Ascending aorta (tissue), 2 donors: ENCODE results near the gene SULT4A1. TPM values are rescaled to one million over a fixed set of nuclear protein-coding genes. Genes with fewer than 3 reads are reported as not detected.

Experiments used
- DNase-seq, 2 donors: peaks; one replicate each; pipeline ENCODE4 v3.0.0-alpha.2; 2019; ENCODE audit warnings: low spot score in 2 of 2
- H3K27ac ChIP-seq, 2 donors: fragments of 200-600 bp; sonication (generic); one replicate each; pipeline ENCODE4 v1.5.1; 2016 to 2017; ENCODE audit warnings: mild to moderate bottlenecking in 1 of 2
- H3K27me3 ChIP-seq: fragments of 200-600 bp; sonication (generic); one replicate; pipeline ENCODE4 v1.5.1; 2017
- H3K36me3 ChIP-seq, 2 donors: fragments of 200-600 bp; sonication (generic); one replicate each; pipeline ENCODE4 v1.5.1; 2016
- H3K4me1 ChIP-seq, 2 donors: fragments of 200-600 bp; sonication (generic); one replicate each; pipeline ENCODE4 v1.5.1; 2016 to 2017; ENCODE audit warnings: mild to moderate bottlenecking in 1 of 2
- H3K4me3 ChIP-seq, 2 donors: fragments of 200-600 bp; sonication (generic); one replicate each; pipeline ENCODE4 v1.5.1; 2016 to 2017; ENCODE audit warnings: mild to moderate bottlenecking in 1 of 2
- H3K9me3 ChIP-seq, 2 donors: fragments of 200-600 bp; sonication (generic); one replicate each; pipeline ENCODE4 v1.5.1; 2016
- CTCF ChIP-seq, 3 experiments: fragments of 200-600 bp in 2 of 3; fragments of 450-650 bp in 1 of 3; sonication (generic) in 2 of 3; IDR thresholded peaks; one replicate each; pipeline ENCODE4 v1.5.1; 2016 to 2019; ENCODE audit warnings: antibody characterized with exemption in 3 of 3, mild to moderate bottlenecking in 1 of 3, moderate library complexity in 1 of 3
- intact Hi-C: fragments of 100-400 bp; cut with DNase I; formaldehyde crosslinking; loops from one replicate; pipeline ENCODE4 v1.15.1; 2023
- total RNA-seq: library from RNA; depleted of rRNA; stranded (reverse); fragments of >200 nt; gene quantifications from one replicate; pipeline ENCODE4 v1.1.0, GENCODE V29; 2016

SULT4A1 gene
- total RNA-seq, 1 donor from 2014 or later, result not detected

- no peak for TF ChIP-seq CTCF (IDR thresholded peaks at IDR 0.05)
- no peaks in the 10 kb centered on the region for H3K27me3 ChIP-seq
- H3K4me3 ChIP-seq, result peak overlapping the region; percentile 82 to 89
- intact Hi-C loops, result loop anchor here (5.0 to 10.0 kb wide), 4 partner anchors 146 to 1353 kb away; partner anchors contain the start of genes NUP50, RTL6 and SAMM50
- peaks cover 3 to 7% of the 10 kb centered on the region in 2 donors for H3K4me1 ChIP-seq
- no peaks in the 10 kb centered on the region for H3K36me3 ChIP-seq
- H3K27ac ChIP-seq, result peak overlapping the region; percentile 63 to 81
- no peaks in the 10 kb centered on the region for H3K9me3 ChIP-seq
- no peak for DNase-seq
Measured at GRCh38 chr22:43811777-43812148, 50.5 kb downstream of the SULT4A1 start.

- Histone ChIP-seq H3K27ac (no peak overlapping the region), H3K9me3 (peaks cover 6 to 10% of the 10 kb centered on the region in 2 donors), H3K4me3 (no peak overlapping the region), H3K4me1 (no peaks in the 10 kb centered on the region), H3K27me3 (no peaks in the 10 kb centered on the region), H3K36me3 (no peaks in the 10 kb centered on the region)
- TF ChIP-seq CTCF (IDR thresholded peaks at IDR 0.05), result no peak
- intact Hi-C loops, result no loop called here
- DNase-seq, result no peak
Measured at GRCh38 chr22:43802897-43803495, 59.3 kb downstream of the SULT4A1 start.

- no peaks in the 10 kb centered on the region for H3K4me1 ChIP-seq
- intact Hi-C loops, result no loop called here
Measured at GRCh38 chr22:43800970-43801369, 61.3 kb downstream of the SULT4A1 start.

GRCh38 chr22:43798492-43798891 is 63.8 kb downstream of the SULT4A1 start:
- no peak for TF ChIP-seq CTCF (IDR thresholded peaks at IDR 0.05)

More at GRCh38 chr22:43800970-43801369, 61.3 kb downstream of the SULT4A1 start:
- Histone ChIP-seq H3K4me3 (no peak overlapping the region), H3K27me3 (no peaks in the 10 kb centered on the region), H3K36me3 (no peaks in the 10 kb centered on the region), H3K27ac (no peak overlapping the region), H3K9me3 (peaks cover 6 to 10% of the 10 kb centered on the region in 2 donors)
- TF ChIP-seq CTCF (IDR thresholded peaks at IDR 0.05), result no peak
- no peak for DNase-seq

GRCh38 chr22:43796567-43796966 is 65.7 kb downstream of the SULT4A1 start:
- no peaks in the 10 kb centered on the region for H3K4me1 ChIP-seq
- no peak for DNase-seq
- H3K9me3 ChIP-seq, result peaks cover 6 to 10% of the 10 kb centered on the region in 2 donors
- H3K36me3 ChIP-seq, result no peaks in the 10 kb centered on the region
- H3K4me3 ChIP-seq, result no peak overlapping the region
- no peaks in the 10 kb centered on the region for H3K27me3 ChIP-seq
- intact Hi-C loops, result no loop called here
- no peak for TF ChIP-seq CTCF (IDR thresholded peaks at IDR 0.05)
- no peak overlapping the region for H3K27ac ChIP-seq

More at GRCh38 chr22:43798492-43798891, 63.8 kb downstream of the SULT4A1 start:
- H3K4me1 ChIP-seq, result no peaks in the 10 kb centered on the region
- peaks cover 6 to 10% of the 10 kb centered on the region in 2 donors for H3K9me3 ChIP-seq
- H3K36me3 ChIP-seq, result no peaks in the 10 kb centered on the region
- intact Hi-C loops, result no loop called here
- no peak for DNase-seq
- no peak overlapping the region for H3K27ac ChIP-seq
- no peaks in the 10 kb centered on the region for H3K27me3 ChIP-seq
- H3K4me3 ChIP-seq, result no peak overlapping the region
